Skeletal muscle tissue (tissue), 4 donors: ENCODE results near the gene PARD6B. TPM values are rescaled to one million over a fixed set of nuclear protein-coding genes. Genes with fewer than 3 reads are reported as not detected.
"Not testable (repeated sequence)": the region's sequence is repeated elsewhere in the genome, so short reads cannot be mapped to it uniquely, and the experiment has no call there.

Source experiments
- H3K27ac ChIP-seq: one replicate; pipeline ENCODE4 v1.7.0; 2013; ENCODE audit warnings: mild to moderate bottlenecking, low read depth, low read length, inconsistent platforms
- H3K27me3 ChIP-seq, 3 donors: one replicate each; pipeline ENCODE4 v1.7.0; 2013; ENCODE audit warnings: low read length in 3 of 3; ENCODE audit not compliant: control insufficient read depth in 3 of 3, insufficient read depth in 3 of 3
- H3K36me3 ChIP-seq, 3 donors: one replicate each; pipeline ENCODE4 v1.7.0; 2013; ENCODE audit warnings: low read length in 3 of 3; ENCODE audit not compliant: control insufficient read depth in 3 of 3, insufficient read depth in 3 of 3
- H3K4me1 ChIP-seq, 3 donors: one replicate each; pipeline ENCODE4 v1.7.0; 2013; ENCODE audit warnings: low read length in 3 of 3, mild to moderate bottlenecking in 3 of 3; ENCODE audit not compliant: control insufficient read depth in 3 of 3, insufficient read depth in 3 of 3
- H3K4me3 ChIP-seq, 3 donors: one replicate each; pipeline ENCODE4 v1.7.0; 2013; ENCODE audit warnings: low read length in 3 of 3
- H3K9ac ChIP-seq, 3 donors: one replicate each; pipeline ENCODE4 v1.7.0; 2013; ENCODE audit warnings: low read length in 3 of 3, mild to moderate bottlenecking in 3 of 3, moderate library complexity in 2 of 3, low read depth in 1 of 3
- H3K9me3 ChIP-seq, 3 donors: one replicate each; pipeline ENCODE4 v1.7.0; 2013; ENCODE audit warnings: low read length in 3 of 3; ENCODE audit not compliant: control insufficient read depth in 3 of 3
- total RNA-seq: library from RNA; depleted of rRNA; stranded (reverse); fragments of >200 nt; gene quantifications from one replicate; pipeline ENCODE4 v1.2.3, GENCODE V29; 2014
- donor health status: Osteomylitis.

Gene PARD6B
- total RNA-seq, 1 donor from 2014 or later, result 0.52 TPM

DNA sequence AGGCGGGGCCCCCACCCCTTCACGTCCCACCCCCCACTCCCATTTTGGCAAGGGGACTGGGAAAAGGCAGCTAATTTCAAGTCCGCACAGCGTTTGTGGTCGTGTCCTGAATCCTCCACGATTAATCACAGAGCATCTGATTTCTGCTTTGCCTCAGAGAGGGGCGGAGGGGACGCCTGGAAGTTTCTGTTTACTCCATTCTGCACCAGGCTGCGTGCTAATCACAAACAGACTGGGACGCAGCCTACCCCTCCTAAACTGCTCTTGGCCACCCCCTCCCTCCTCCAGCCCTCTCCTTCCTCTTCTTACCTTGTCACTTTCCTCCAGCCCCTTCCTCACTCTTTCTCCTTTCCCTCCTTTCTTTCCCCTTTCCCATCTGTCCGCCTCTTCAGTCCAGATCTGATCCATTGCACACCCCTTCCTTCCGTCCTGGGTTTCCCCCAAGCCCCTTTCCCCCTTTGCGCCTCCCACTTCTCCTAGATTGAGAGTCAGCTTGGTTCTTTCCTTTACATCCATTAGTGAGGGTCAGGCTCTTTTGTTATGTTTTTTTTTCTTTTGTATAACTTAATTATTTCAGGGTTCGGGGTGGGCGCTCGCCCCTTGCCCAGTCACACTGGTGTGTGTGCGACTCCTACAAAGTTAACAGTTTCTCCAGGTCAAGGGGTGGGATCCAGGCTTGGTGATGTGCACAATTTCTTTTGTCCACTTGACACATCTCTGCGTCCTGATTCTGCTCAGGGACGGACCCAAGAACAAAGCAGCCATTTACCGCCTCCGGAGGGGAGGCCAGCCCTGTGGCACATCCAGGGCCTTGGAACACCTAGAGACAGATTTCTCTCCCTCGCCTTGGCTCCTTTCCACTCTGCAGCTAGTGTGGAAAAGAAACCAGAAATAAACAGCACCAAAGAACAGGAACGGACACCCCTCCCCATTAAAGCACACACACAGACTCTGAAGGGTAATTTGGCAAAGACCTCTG is 39.5 kb upstream of the PARD6B start:
- Histone ChIP-seq H3K27ac (peak overlapping the region; percentile 28), H3K27me3 (peaks cover 9 to 23% (median 10%) of the 10 kb centered on the region in 3 donors), H3K9ac (peak overlapping the region in 2 of 3 donors; percentile 32 to 74), H3K36me3 (no peaks in the 10 kb centered on the region), H3K9me3 (no peaks in the 10 kb centered on the region), H3K4me1 (peaks cover 7 to 16% (median 13%) of the 10 kb centered on the region in 3 donors), H3K4me3 (peak overlapping the region in 2 of 3 donors; percentile 35 to 56)

DNA sequence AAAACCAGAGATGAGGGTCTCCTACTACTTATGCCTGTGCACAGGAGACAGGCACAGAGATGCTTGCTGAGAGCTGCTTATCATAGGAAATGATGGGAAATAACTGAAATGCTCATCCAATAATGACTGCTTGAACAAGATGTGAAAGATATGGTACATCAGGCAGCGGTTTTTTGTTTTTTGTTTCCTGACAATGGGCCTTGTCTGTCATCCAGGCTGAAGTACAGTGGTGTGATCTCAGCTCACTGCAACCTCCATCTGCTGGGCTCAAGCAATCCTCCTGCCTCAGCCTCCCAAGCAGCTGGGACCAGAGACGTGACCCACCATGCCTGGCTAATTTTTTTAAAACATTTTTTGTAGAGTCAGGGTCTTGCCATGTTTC is 38.8 kb upstream of the PARD6B start:
- Histone ChIP-seq H3K4me3 (no peak overlapping the region), H3K27ac (no peak overlapping the region), H3K9ac (peak overlapping the region in 1 of 3 donors; percentile 74)

DNA sequence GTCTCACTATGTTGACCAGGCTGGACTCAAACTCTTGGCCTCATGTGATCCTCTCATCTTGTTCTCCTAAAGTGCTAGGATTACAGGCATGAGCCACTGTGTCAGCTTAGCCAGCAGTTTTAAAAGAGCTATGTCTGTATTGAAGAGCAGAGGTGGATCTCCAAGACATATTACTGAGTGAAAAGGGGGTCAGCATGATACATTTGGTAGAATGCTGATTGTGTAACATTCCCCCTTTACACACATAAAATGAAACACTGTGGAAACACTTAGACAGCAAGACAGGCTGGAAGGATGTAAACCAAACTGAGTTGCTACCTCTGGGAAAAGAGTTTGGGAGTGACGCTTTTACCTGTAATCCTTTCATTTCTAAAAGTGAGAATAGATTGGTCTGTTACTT is 38.4 kb upstream of the PARD6B start:
- no peaks in the 10 kb centered on the region for H3K9me3 ChIP-seq
- no peaks in the 10 kb centered on the region for H3K36me3 ChIP-seq
- peaks cover 9 to 23% (median 10%) of the 10 kb centered on the region in 3 donors for H3K27me3 ChIP-seq
- peaks cover 2 to 10% (median 10%) of the 10 kb centered on the region in 3 donors for H3K4me1 ChIP-seq
- H3K9ac ChIP-seq, result no peak overlapping the region
- H3K27ac ChIP-seq, result no peak overlapping the region
- H3K4me3 ChIP-seq, result no peak overlapping the region

More for the DNA sequence above, 38.8 kb upstream of the PARD6B start:
- H3K9me3 ChIP-seq, result no peaks in the 10 kb centered on the region
- H3K36me3 ChIP-seq, result no peaks in the 10 kb centered on the region
- peaks cover 2 to 10% (median 10%) of the 10 kb centered on the region in 3 donors for H3K4me1 ChIP-seq
- H3K27me3 ChIP-seq, result peaks cover 9 to 23% (median 10%) of the 10 kb centered on the region in 3 donors

DNA sequence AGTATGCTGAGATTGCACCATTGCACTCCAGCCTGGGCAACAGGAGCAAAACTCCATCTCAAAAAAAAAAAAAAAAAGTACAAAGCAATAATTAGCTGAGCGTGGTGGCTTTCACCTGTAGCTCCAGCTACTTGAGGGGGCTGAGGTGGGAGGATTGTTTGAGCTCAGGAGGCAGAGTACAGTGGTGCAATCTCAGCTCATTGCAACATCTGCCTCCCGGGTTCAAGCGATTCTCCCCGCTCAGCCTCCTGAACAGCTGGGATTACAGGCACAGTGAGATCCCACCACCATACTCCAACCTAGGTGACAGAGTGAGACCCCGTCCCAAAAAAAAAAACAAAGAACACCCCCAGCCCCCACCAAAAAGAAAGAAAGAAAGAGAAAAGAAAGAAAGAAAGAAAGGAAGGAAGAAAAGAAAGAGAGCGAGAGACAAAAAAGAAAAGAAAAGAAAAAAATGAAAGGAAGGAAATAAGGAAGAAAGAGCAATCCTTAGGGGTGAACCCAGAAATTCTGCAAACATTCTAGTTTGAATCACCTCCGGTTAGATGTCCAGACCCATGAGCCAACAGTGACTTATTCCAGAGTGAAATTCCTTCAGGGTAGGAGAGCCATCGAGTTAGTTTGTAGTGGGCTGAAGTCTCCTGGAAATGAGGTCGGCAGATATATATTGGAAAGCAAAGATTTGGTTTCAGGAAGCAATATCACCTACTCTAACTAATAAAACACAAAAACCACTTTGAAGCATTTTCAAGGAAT is 36.8 kb upstream of the PARD6B start:
- Histone ChIP-seq H3K4me3 (no peak overlapping the region), H3K4me1 (peaks cover 2 to 10% (median 9%) of the 10 kb centered on the region in 3 donors), H3K27ac (no peak overlapping the region), H3K9me3 (no peaks in the 10 kb centered on the region), H3K9ac (no peak overlapping the region), H3K27me3 (peaks cover 9 to 20% (median 10%) of the 10 kb centered on the region in 3 donors), H3K36me3 (no peaks in the 10 kb centered on the region)

- no peaks in the 10 kb centered on the region for H3K9me3 ChIP-seq
- peak overlapping the region; percentile 19 for H3K27ac ChIP-seq
- H3K27me3 ChIP-seq, result peaks cover 8 to 16% (median 9%) of the 10 kb centered on the region in 3 donors
- H3K4me3 ChIP-seq, result no peak overlapping the region
- peaks cover 2 to 10% (median 5%) of the 10 kb centered on the region in 3 donors for H3K4me1 ChIP-seq
- H3K36me3 ChIP-seq, result no peaks in the 10 kb centered on the region
- H3K9ac ChIP-seq, result no peak overlapping the region
These were observed 36.1 kb upstream of the PARD6B start for GRCh38 chr20:50695135-50695872.

- H3K4me1 ChIP-seq, H3K27me3 ChIP-seq, H3K9me3 ChIP-seq, H3K36me3 ChIP-seq, H3K27ac ChIP-seq, H3K4me3 ChIP-seq, H3K9ac ChIP-seq: not testable (repeated sequence)
These were observed 33.1 kb upstream of the PARD6B start for GRCh38 chr20:50698255-50698654.

- H3K9me3 ChIP-seq, result no peaks in the 10 kb centered on the region
- no peaks in the 10 kb centered on the region for H3K4me1 ChIP-seq
- H3K27me3 ChIP-seq, result no peaks in the 10 kb centered on the region
- H3K4me3 ChIP-seq, result no peak overlapping the region
- no peak overlapping the region for H3K27ac ChIP-seq
- H3K9ac ChIP-seq, result no peak overlapping the region
- H3K36me3 ChIP-seq, result no peaks in the 10 kb centered on the region
These were observed 31.7 kb upstream of the PARD6B start for GRCh38 chr20:50699688-50700087.

DNA sequence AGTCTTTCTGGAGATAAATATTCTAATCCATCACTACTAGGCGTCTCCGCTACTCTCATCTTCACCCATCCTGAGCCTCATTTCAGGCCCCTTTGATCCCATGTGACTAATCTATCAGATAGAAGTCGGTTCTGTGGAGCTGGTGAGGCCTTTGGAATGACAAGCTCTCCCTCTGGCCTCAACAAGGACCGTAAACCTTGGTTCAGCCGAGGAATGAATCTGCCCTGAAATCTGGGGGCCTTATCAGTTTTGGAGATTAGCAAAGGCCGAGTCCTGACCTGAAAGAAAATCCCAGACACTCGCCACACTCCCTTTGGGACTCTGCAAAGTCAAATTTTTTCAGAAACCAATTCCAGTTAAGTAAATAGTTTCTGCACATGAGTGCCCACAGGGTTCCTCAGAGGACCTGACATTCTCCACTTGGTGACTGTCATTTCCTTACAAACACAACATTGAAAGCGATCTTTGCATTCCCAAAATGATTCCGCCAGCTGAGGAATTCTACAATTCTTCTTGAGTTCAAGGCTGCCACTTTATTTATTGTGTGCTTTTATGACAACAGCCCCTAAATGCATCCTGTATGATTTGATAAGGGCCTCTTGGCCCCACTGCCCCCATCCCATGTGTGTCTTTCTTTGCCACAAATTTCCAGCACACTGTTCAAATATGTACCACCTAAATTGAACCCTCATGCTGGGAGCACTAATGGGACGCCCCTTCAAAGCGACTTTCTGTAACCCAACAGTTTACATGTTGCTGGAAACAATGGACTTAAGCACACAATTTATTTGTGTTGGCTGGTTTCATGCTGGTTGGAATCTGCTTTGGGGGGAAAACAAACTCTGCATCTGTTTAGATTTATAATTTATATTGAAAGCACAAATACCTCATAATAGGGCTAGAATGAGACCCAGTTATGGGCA is 30.1 kb upstream of the PARD6B start:
- H3K27ac ChIP-seq, result no peak overlapping the region
- H3K9me3 ChIP-seq, result no peaks in the 10 kb centered on the region
- no peaks in the 10 kb centered on the region for H3K4me1 ChIP-seq
- no peaks in the 10 kb centered on the region for H3K27me3 ChIP-seq
- no peak overlapping the region for H3K4me3 ChIP-seq
- no peaks in the 10 kb centered on the region for H3K36me3 ChIP-seq
- H3K9ac ChIP-seq, result no peak overlapping the region
